HL-60/S4 treated with retinoic acid at 250 ng/mL for 4 days and 3 days (cell line): ENCODE data around the gene AKAP9.
"Not testable (repeated sequence)": the region's sequence is repeated elsewhere in the genome, so short reads cannot be mapped to it uniquely, and the experiment has no call there.

ENCODE experiments used
- in situ Hi-C: fragments of 300-500 bp; cut with MboI; formaldehyde crosslinking; loops from 2 replicates; pipeline ENCODE4 v1.7.0; 2022; ENCODE audit warnings: low sequenced_read_pairs

Gene AKAP9

GRCh38 chr7:92058040-92058439, 117.4 kb downstream of the AKAP9 start:
- in situ Hi-C loops: no loop called here

DNA sequence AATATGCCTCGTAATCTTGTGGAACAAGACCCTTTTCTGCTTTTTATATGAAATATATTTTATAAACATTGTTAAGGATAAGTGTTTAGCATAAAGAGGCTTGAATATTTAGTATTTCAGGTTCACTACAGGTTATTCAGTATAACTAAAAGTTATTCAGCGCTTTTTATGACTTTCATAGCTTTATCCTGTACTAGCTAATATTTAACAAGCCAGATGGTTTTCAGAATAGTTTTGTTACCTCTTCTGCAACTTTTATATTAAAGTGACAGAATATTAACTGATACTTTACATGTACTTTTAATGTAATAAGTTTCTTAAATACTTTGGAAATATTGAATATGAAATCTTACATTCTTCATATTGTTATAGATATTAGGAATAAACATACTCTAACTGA, 118.2 kb downstream of the AKAP9 start:
- in situ Hi-C loops: no loop called here

- in situ Hi-C loops: no loop called here
Measured at GRCh38 chr7:92061154-92061553, 120.5 kb downstream of the AKAP9 start.

- in situ Hi-C loops: no loop called here
Measured at GRCh38 chr7:92064438-92065029, 123.9 kb downstream of the AKAP9 start.

DNA sequence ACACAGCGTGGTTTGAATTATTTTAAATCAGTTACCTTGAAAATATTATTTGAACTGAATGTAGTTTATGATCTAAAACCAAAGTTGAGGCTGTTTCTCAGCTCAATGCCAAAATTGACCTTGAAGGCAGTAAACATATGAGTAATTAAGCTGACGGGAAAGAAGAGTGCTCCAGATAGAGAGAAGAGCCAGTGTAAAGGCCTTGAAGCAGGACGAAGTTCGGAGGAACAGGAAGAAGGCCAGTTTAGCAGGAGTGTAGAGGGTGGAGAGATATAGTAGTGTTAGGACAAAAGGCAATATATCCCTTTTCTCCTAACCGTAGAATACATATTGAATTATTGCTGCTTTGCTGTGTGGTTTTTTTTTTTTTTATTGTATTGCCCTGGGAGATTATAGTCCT, 130.4 kb downstream of the AKAP9 start:
- in situ Hi-C loops: no loop called here

GRCh38 chr7:92072121-92072520, 131.5 kb downstream of the AKAP9 start:
- in situ Hi-C loops: no loop called here

GRCh38 chr7:92072708-92073107, 132.0 kb downstream of the AKAP9 start:
- in situ Hi-C loops: no loop called here

DNA sequence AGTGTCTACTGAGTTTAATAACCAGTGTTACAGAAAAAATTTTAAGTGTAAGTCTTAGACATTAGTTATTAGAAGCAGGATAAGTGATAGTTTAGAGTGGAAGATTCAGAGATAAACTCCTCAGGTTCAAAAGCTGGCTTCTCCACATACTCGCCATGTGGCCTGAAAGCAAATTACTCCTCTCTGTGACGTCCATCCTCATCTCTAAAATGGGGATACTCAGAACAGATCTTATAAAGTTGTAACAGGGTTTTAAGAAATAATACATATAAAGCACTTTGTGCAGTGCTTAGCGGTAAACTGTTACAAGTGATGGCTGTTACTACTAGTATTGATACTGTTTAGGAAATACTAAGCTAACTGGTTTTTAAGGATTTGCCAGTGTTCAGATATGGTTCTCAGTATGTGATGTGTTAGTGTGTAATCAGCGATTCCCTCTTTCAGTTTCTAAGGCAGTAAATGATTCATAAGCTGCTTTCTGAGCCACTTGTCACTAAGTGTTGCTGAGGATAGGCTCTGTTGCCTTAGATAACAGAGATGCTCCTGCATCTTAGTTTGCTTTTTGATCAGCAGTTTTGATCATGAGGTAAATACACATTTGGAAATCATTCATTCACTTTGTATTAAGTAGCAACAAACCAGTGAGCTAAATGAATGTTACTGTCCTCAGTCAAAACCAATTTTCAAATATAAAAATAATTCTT, 134.9 kb downstream of the AKAP9 start:
- in situ Hi-C loops: no loop called here

DNA sequence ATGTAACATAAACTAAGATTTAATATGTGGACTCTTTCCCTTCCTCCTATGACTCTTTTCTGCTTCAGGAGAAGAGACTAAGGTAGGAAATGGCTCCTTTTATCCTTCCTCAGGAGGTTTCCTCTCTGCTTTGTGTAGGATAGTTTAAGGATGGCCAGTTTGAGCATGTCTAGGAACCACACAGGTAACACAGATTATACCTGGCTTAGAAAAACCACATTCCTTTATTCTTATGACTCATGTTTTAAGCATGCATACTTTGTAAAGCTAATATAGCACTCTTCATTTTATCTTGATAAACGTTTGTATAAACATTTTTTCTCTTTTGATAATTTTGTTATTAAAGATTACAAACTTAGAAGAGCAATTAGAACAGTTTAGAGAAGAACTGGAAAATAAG, 135.8 kb downstream of the AKAP9 start:
- in situ Hi-C loops: no loop called here

GRCh38 chr7:92083922-92084321, 143.3 kb downstream of the AKAP9 start:
- in situ Hi-C loops: not testable (repeated sequence)

DNA sequence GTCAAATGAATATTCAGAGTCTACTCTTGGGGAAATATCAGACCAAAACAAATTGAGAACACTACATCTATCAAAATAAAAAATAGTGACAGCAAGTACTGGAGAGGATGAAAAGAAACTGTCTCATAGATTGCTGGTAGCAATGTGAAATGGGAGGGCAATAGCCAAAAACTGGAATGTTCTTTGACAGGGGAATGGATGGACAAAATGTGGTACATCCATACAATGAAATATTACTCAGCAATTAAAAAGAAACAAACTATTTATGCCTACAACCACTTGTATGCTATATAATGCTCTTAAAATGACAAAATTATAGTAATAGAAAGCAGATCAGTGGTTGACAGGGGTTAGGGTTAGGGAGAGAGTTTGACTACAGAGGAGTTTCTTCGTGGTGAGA, 147.6 kb downstream of the AKAP9 start:
- in situ Hi-C loops: no loop called here

DNA sequence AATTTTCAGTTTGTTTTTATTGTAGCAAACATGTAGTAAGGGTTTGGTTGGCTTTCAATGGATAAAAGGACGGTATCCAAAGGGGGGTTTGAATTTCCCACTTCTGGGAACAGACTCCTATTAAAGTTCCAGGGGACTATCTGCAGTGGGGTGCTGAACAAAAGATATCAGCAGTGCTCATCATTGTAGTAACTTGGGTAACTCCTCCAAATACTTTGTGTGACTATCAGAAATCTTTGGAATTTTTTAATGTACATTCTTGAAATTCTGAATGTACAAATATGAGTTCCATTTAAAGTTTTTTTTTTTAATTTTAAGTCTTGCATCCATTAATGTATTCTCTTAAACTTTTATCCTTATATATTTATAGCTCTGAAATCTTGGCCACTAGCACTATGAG, 151.5 kb downstream of the AKAP9 start:
- in situ Hi-C loops: no loop called here

DNA sequence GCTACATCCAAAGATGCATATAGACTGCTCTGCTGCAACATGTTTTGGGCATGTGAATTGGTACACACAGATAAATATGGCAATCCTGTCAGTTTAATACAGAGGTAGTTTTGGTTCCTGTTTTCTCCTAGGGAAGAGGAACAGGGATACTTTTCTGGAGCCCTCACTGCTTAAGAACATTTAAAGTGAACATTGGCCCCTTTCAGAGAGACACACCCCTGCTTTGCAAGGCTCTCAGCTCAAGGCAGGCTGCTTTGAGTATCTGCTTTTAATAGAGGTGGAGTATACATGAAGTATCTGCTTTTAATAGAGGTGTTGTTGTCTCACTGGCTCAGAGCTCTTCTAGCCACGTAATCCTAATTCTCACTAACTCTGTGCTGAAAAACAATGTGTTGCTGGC, 154.7 kb downstream of the AKAP9 start:
- in situ Hi-C loops: no loop called here

DNA sequence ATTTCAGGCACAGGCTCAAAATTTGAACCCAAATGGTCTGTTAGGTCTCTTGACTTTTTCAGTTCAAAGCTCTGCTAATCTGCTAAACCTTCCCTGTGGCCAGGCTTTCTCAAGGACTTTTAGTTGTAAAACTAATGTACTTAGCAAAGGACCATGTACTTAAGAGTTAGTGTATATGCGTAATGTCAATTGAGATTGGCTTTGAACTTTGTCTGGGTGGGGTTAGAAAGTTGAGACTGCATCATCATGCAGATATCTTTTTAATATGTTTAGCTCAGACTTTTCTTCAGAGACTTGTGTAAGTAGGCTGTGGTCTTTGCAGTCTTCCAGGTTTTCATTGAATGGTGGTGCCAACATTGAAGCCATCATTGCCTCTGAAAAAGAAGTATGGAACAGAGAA, 159.9 kb downstream of the AKAP9 start:
- in situ Hi-C loops: no loop called here

DNA sequence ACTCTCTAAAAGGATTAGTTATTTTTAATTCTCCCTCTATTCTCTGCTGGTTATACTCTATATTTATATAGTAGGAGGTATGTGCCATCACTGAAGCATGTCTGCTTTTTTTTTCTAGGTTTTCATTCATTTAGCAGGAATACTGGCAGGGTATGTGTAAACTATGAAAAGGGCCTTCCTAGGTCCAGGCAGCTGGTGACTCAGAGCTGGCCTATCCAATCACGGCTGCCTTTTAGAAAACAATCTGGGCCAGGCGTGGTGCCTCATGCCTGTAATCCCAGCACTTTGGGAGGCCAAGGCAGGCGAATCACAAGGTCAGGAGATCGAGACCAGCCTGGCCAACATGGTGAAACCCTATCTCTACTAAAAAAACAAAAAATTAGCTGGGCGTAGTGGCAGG, 162.2 kb downstream of the AKAP9 start:
- in situ Hi-C loops: not testable (repeated sequence)

DNA sequence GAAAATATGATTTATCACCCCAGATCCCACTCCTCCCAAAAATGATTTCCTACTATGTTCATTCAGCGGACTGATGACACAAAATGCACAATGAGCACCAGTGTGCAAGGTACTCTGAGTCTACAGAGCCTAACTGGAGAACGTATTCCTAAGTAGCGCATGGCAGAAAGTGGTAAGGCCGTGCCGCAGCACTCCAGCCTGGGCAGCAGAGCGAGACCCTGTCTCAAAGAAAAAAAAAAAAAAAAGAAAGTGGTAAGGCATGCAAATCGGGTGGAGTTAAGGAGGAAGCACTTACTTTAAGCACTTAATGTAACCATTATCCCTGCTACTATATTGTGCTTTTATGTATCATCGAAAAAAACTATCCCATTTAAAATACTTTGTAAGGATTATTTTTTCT, 168.2 kb downstream of the AKAP9 start:
- in situ Hi-C loops: no loop called here

- in situ Hi-C loops: no loop called here
Measured at GRCh38 chr7:92110857-92111256, 170.2 kb downstream of the AKAP9 start.

DNA sequence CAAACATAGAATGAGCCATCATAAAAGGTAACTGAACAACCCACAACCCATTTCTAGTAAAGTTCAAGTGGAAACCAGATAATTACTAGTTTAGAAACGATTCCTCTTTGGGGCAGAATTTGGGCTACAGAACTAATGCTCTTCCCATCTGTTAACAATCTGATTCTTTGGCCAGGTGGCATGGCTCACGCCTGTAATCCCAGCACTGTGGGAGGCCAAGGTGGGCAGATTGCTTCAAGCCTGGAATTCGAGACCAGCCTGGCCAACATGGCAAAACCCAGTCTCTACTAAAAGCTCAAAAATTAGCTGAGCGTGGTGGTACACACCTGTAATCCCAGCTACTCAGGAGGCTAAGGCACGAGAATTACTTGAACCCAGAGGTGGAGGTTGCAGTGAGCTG, 175.2 kb downstream of the AKAP9 start:
- in situ Hi-C loops: no loop called here

DNA sequence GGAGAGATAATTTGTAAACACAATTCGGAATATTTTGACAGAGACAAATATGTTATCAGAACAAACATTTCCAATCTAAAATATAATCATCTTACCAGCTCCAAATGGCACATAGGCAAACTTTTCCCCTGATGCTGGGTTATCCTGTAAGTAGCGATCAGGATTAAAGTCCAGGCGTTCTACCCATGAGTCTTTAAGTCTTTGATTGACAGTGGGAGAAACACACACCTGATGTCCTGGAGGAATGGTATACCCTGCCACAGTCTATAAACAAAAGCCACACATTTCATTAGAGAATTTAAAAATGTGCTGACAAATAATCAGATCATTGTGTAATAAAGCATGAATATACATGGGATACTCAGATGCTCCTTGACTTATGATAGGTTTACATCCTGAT, 176.3 kb downstream of the AKAP9 start:
- in situ Hi-C loops: no loop called here

- in situ Hi-C loops: no loop called here
Measured at GRCh38 chr7:92119213-92119759, 178.6 kb downstream of the AKAP9 start.

- in situ Hi-C loops: no loop called here
Measured at GRCh38 chr7:92121681-92122080, 181.0 kb downstream of the AKAP9 start.

DNA sequence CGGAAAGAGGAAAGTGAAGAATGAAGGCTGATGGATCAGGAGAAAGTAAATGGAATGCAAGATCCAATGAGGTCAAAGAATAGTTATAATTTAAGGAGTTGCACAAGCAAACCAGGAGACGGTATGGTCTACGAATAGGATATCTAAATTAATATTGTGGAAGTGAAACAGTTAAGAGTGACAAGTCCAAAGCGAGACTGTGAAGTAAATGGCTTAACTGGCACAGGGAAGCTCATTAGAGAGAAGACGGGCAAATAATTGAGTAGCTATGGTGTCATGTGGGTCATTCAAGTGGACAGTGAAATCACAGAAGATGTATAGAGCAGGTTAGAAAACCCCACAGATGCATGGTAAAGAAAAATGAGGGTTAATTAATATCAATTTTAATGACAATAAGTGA, 190.4 kb downstream of the AKAP9 start:
- in situ Hi-C loops: no loop called here
